ENCODE data around the gene ADCY5. TPM values are rescaled to one million over a fixed set of nuclear protein-coding genes. Genes with fewer than 3 reads are reported as not detected.

ADCY5 gene
- total RNA-seq, 2 donors from 2014 or later: 3.9 to 5.2 TPM

DNA sequence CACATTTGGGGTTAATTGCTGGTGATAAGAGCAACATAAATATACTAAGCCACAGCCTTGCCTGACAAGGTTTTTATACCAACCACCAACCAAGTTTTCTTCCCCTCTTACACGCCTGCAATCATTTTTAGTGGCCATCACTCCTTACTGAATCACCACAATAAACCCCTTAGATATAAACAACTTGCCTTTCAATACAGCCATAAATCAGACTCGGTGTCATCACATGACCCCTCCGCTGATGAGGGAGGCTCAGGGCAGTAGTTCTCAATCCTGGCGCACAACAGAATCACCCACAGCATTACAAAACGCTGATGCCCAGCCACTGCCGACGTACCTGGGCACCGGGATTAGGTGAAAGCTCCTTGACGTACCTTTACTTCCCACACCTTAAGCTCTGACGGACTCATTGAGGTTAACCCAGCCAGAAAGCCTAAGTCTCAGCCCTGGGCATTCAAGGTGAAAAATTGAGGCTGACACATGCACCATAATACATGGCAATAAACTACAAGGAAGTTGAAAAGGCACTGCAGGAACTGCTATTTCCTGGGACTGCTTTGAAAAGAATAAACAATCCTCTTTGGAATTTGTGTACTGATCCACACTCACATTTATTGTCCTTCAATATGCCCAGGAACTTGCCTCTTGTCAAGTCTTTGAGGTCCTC lies 17.1 kb downstream of the ADCY5 start:
- Histone ChIP-seq H3K4me3 (ENCODE audit: low read length) (no peak overlapping the region), H3K36me3 (ENCODE audit: control insufficient read depth, insufficient read depth, low read length) (no peaks in the 10 kb centered on the region), H3K27ac (ENCODE audit: low read depth, low read length) (no peak overlapping the region), H3K9ac (ENCODE audit: extremely low read depth, low read length, poor library complexity, severe bottlenecking) (no peak overlapping the region), H3K9me3 (ENCODE audit: control insufficient read depth, low read length) (no peaks in the 10 kb centered on the region), H3K4me1 (ENCODE audit: control insufficient read depth, insufficient read depth, low read length) (no peaks in the 10 kb centered on the region), H3K27me3 (ENCODE audit: control insufficient read depth, insufficient read depth, low read length, poor library complexity, severe bottlenecking) (no peaks in the 10 kb centered on the region)
- peaks cover 5% of the 10 kb centered on the region for H3K4me1 Mint-ChIP-seq
- H3K9me3 Mint-ChIP-seq: no peaks in the 10 kb centered on the region
- H3K27ac Mint-ChIP-seq: no peak overlapping the region
- no peak for DNase-seq
- no peaks in the 10 kb centered on the region for H3K36me3 Mint-ChIP-seq (ENCODE audit: low read depth)
- no peak overlapping the region for H3K4me3 Mint-ChIP-seq
- TF ChIP-seq, protein P1, sequence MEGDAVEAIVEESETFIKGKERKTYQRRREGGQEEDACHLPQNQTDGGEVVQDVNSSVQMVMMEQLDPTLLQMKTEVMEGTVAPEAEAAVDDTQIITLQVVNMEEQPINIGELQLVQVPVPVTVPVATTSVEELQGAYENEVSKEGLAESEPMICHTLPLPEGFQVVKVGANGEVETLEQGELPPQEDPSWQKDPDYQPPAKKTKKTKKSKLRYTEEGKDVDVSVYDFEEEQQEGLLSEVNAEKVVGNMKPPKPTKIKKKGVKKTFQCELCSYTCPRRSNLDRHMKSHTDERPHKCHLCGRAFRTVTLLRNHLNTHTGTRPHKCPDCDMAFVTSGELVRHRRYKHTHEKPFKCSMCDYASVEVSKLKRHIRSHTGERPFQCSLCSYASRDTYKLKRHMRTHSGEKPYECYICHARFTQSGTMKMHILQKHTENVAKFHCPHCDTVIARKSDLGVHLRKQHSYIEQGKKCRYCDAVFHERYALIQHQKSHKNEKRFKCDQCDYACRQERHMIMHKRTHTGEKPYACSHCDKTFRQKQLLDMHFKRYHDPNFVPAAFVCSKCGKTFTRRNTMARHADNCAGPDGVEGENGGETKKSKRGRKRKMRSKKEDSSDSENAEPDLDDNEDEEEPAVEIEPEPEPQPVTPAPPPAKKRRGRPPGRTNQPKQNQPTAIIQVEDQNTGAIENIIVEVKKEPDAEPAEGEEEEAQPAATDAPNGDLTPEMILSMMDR (conservative IDR thresholded peaks at IDR 0.05): no peak
- 90 to 92% methylated on average over 1 to 10 of the region's 10 CpGs for WGBS, 2 experiments (ENCODE audit: insufficient coverage in 1 of 2, insufficient read length in 1 of 2)
- H3K27me3 Mint-ChIP-seq (ENCODE audit: insufficient read depth): peaks cover 7% of the 10 kb centered on the region

DNA sequence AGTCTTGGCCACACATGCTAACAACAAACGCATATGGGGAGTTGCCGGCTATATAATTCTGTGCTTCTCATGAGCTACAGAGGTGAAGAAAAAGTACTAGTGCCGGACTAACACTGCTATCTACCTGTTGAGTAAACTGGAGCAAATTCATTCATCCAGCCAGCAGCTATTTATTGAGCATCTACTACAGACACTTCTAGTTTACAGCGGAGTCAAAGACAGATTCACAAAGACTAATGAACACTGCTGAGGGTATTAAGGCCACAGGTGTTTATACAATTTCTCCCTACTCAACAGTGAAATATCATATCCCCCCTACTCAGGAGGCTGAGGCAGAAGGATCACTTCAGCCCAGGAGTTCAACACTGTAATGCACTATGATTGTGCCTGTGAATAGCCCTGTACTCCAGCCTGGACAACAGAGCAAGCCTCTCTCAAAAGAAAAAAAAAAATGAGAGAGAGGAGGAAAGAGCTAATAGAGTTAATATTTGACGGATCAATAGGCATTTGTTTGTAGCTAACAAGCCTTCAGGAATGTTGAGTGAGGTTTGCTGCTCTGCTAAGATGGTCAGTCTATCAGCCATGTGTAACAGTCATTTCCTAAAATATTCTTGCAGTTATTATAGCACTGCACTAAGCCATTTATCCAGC lies 17.8 kb downstream of the ADCY5 start:
- no peaks in the 10 kb centered on the region for H3K9me3 Mint-ChIP-seq
- no peak overlapping the region for H3K4me3 Mint-ChIP-seq
- H3K4me1 Mint-ChIP-seq: peaks cover 5% of the 10 kb centered on the region
- no peak overlapping the region for H3K4me3 ChIP-seq (ENCODE audit: low read length)
- DNase-seq: no peak
- TF ChIP-seq, protein P1 (conservative IDR thresholded peaks at IDR 0.05): no peak
- H3K36me3 ChIP-seq (ENCODE audit: control insufficient read depth, insufficient read depth, low read length): no peaks in the 10 kb centered on the region
- no peaks in the 10 kb centered on the region for H3K27me3 ChIP-seq (ENCODE audit: control insufficient read depth, insufficient read depth, low read length, poor library complexity, severe bottlenecking)
- WGBS, 2 experiments (ENCODE audit: insufficient coverage in 1 of 2, insufficient read length in 1 of 2): 89 to 91% methylated on average over 4 to 5 of the region's 5 CpGs
- H3K36me3 Mint-ChIP-seq (ENCODE audit: low read depth): no peaks in the 10 kb centered on the region
- H3K4me1 ChIP-seq (ENCODE audit: control insufficient read depth, insufficient read depth, low read length): no peaks in the 10 kb centered on the region
- no peak overlapping the region for H3K9ac ChIP-seq (ENCODE audit: extremely low read depth, low read length, poor library complexity, severe bottlenecking)
- H3K27ac Mint-ChIP-seq: no peak overlapping the region
- H3K9me3 ChIP-seq (ENCODE audit: control insufficient read depth, low read length): no peaks in the 10 kb centered on the region
- H3K27ac ChIP-seq (ENCODE audit: low read depth, low read length): no peak overlapping the region
- H3K27me3 Mint-ChIP-seq (ENCODE audit: insufficient read depth): peaks cover 7% of the 10 kb centered on the region

- H3K27me3 Mint-ChIP-seq (ENCODE audit: insufficient read depth): peaks cover 7% of the 10 kb centered on the region
These were observed 18.6 kb downstream of the ADCY5 start for GRCh38 chr3:123430266-123430665.

More at GRCh38 chr3:123430266-123430665, 18.6 kb downstream of the ADCY5 start:
- Mint-ChIP-seq H3K27ac (no peak overlapping the region), H3K9me3 (no peaks in the 10 kb centered on the region), H3K4me3 (no peak overlapping the region), H3K36me3 (ENCODE audit: low read depth) (no peaks in the 10 kb centered on the region), H3K4me1 (peaks cover 5% of the 10 kb centered on the region)
- TF ChIP-seq, protein P1 (conservative IDR thresholded peaks at IDR 0.05): no peak
- no peaks in the 10 kb centered on the region for H3K4me1 ChIP-seq (ENCODE audit: control insufficient read depth, insufficient read depth, low read length)
- no peak overlapping the region for H3K27ac ChIP-seq (ENCODE audit: low read depth, low read length)
- 91 to 95% methylated on average over 6 to 11 of the region's 11 CpGs for WGBS, 2 experiments (ENCODE audit: insufficient coverage in 1 of 2, insufficient read length in 1 of 2)
- no peak overlapping the region for H3K9ac ChIP-seq (ENCODE audit: extremely low read depth, low read length, poor library complexity, severe bottlenecking)
- no peaks in the 10 kb centered on the region for H3K27me3 ChIP-seq (ENCODE audit: control insufficient read depth, insufficient read depth, low read length, poor library complexity, severe bottlenecking)
- no peaks in the 10 kb centered on the region for H3K36me3 ChIP-seq (ENCODE audit: control insufficient read depth, insufficient read depth, low read length)
- no peaks in the 10 kb centered on the region for H3K9me3 ChIP-seq (ENCODE audit: control insufficient read depth, low read length)
- no peak for DNase-seq
- H3K4me3 ChIP-seq (ENCODE audit: low read length): no peak overlapping the region
